Hepatocyte (in vitro differentiated cells): ENCODE measurements around the gene PMS1. TPM values are rescaled to one million over a fixed set of nuclear protein-coding genes. Genes with fewer than 3 reads are reported as not detected.
"Not testable (repeated sequence)": the region's sequence is repeated elsewhere in the genome, so short reads cannot be mapped to it uniquely, and the experiment has no call there.

Experiments
- DNase-seq: peaks from one replicate; pipeline ENCODE4 v3.0.0-alpha.2; 2016; ENCODE audit warnings: low spot score
- H2AFZ ChIP-seq: fragments of 200-600 bp; sonication (generic); 2 replicates; pipeline ENCODE4 v1.6.0; 2016; ENCODE audit warnings: antibody characterized with exemption, mild to moderate bottlenecking
- H3K27ac ChIP-seq: fragments of 200-600 bp; sonication (generic); 2 replicates; pipeline ENCODE4 v1.5.1; 2016; ENCODE audit warnings: mild to moderate bottlenecking
- H3K27me3 ChIP-seq: fragments of 200-600 bp; sonication (generic); 2 replicates; pipeline ENCODE4 v1.6.1; 2016
- H3K36me3 ChIP-seq: fragments of 200-600 bp; sonication (generic); replicated peaks from 2 replicates; pipeline ENCODE4 v1.5.1; 2016; ENCODE audit warnings: low read depth; ENCODE audit not compliant: insufficient read depth
- H3K4me1 ChIP-seq: fragments of 200-600 bp; sonication (generic); 2 replicates; pipeline ENCODE4 v1.5.1; 2016; ENCODE audit warnings: mild to moderate bottlenecking, moderate library complexity; ENCODE audit not compliant: insufficient read depth
- H3K4me2 ChIP-seq: fragments of 200-600 bp; sonication (generic); 2 replicates; pipeline ENCODE4 v1.6.0; 2016
- H3K4me3 ChIP-seq: fragments of 200-600 bp; sonication (generic); 2 replicates; pipeline ENCODE4 v1.5.1; 2016; ENCODE audit warnings: mild to moderate bottlenecking
- H3K79me2 ChIP-seq: fragments of 200-600 bp; sonication (generic); 2 replicates; pipeline ENCODE4 v1.6.0; 2017; ENCODE audit warnings: mild to moderate bottlenecking
- H3K9me2 ChIP-seq: fragments of 200-600 bp; sonication (generic); replicated peaks from 2 replicates; pipeline ENCODE4 v1.6.0; 2017; ENCODE audit warnings: mild to moderate bottlenecking; ENCODE audit not compliant: insufficient read depth
- H3K9me3 ChIP-seq: fragments of 200-600 bp; sonication (generic); 2 replicates; pipeline ENCODE4 v1.5.1; 2016; ENCODE audit warnings: low read depth, mild to moderate bottlenecking
- H4K20me1 ChIP-seq: fragments of 200-600 bp; sonication (generic); 2 replicates; pipeline ENCODE4 v1.6.0; 2016; ENCODE audit warnings: mild to moderate bottlenecking; ENCODE audit not compliant: insufficient read depth, poor library complexity, severe bottlenecking
- CTCF ChIP-seq: fragments of 200-600 bp; sonication (generic); IDR thresholded peaks from 2 replicates; pipeline ENCODE4 v1.5.1; 2016; ENCODE audit warnings: antibody characterized with exemption, mild to moderate bottlenecking; ENCODE audit not compliant: poor library complexity
- EZH2 ChIP-seq: fragments of 200-600 bp; sonication (generic); IDR thresholded peaks from 2 replicates; pipeline ENCODE4 v1.6.1; 2016; ENCODE audit warnings: antibody characterized with exemption, mild to moderate bottlenecking, borderline replicate concordance
- EZH2phosphoT487 ChIP-seq: fragments of 200-600 bp; sonication (generic); IDR thresholded peaks from one replicate; pipeline ENCODE4 v1.6.1; 2018; ENCODE audit warnings: antibody characterized with exemption, mild to moderate bottlenecking, low read depth, moderate library complexity; ENCODE audit not compliant: unreplicated experiment, severe bottlenecking
- WGBS: methylation state at CpG from one replicate; pipeline ENCODE4 v1.1.6; 2016; ENCODE audit warnings: low lambda C conversion rate; ENCODE audit errors: missing lambda C conversion rate; 5-methylcytosine and 5-hydroxymethylcytosine counted together
- polyA plus RNA-seq: library from polyadenylated mRNA; unstranded; fragments of >200 nt; fragmentation: Nextera tagmentation; extraction: Ambion mirVana; gene quantifications from 2 replicates; pipeline ENCODE4 v1.2.1, GENCODE V29; 2016
- total RNA-seq: library from RNA; depleted of rRNA; stranded (reverse); fragments of >200 nt; gene quantifications from 2 replicates; pipeline ENCODE4 v1.2.3, GENCODE V29; 2014

The PMS1 gene
- total and polyA plus RNA-seq, 2 experiments from 2014 or later, result 13.1 to 14.6 TPM

- Histone ChIP-seq H3K9me2 (no peaks in the 10 kb centered on the region), H3K27me3 (no peaks in the 10 kb centered on the region), H3K27ac (no peak overlapping the region), H3K4me3 (no peak overlapping the region), H4K20me1 (no peaks in the 10 kb centered on the region), H3K4me1 (no peaks in the 10 kb centered on the region), H3K36me3 (no peaks in the 10 kb centered on the region), H3K4me2 (no peak overlapping the region), H2AFZ (no peak overlapping the region), H3K79me2 (no peaks in the 10 kb centered on the region), H3K9me3 (no peaks in the 10 kb centered on the region)
- no peak for TF ChIP-seq CTCF
- TF ChIP-seq EZH2phosphoT487, result no peak
- no peak for TF ChIP-seq EZH2
- no peak for DNase-seq
- 51% methylated on average over 4 of the region's 4 CpGs for WGBS
Measured at GRCh38 chr2:189829102-189829833, 45.0 kb downstream of the PMS1 start.

GRCh38 chr2:189830510-189830909 is 46.3 kb downstream of the PMS1 start:
- WGBS, result 100% methylated on average over 1 of the region's 1 CpG
- Histone ChIP-seq H3K4me3 (no peak overlapping the region), H3K4me2 (no peak overlapping the region), H3K9me3 (no peaks in the 10 kb centered on the region), H3K27ac (no peak overlapping the region), H3K4me1 (no peaks in the 10 kb centered on the region), H4K20me1 (no peaks in the 10 kb centered on the region), H3K9me2 (no peaks in the 10 kb centered on the region), H3K27me3 (no peaks in the 10 kb centered on the region), H3K36me3 (no peaks in the 10 kb centered on the region), H3K79me2 (no peaks in the 10 kb centered on the region), H2AFZ (no peak overlapping the region)
- TF ChIP-seq EZH2phosphoT487 (no peak), CTCF (no peak), EZH2 (no peak)
- DNase-seq, result no peak

- no peaks in the 10 kb centered on the region for H3K27me3 ChIP-seq
- WGBS, result 90% methylated on average over 3 of the region's 3 CpGs
- no peaks in the 10 kb centered on the region for H3K9me3 ChIP-seq
- H3K79me2 ChIP-seq, result no peaks in the 10 kb centered on the region
- H3K9me2 ChIP-seq, result no peaks in the 10 kb centered on the region
- H2AFZ ChIP-seq, result no peak overlapping the region
- H3K4me1 ChIP-seq, result no peaks in the 10 kb centered on the region
- H3K36me3 ChIP-seq, result no peaks in the 10 kb centered on the region
- H4K20me1 ChIP-seq, result no peaks in the 10 kb centered on the region
- no peak for DNase-seq
- no peak overlapping the region for H3K27ac ChIP-seq
- no peak overlapping the region for H3K4me3 ChIP-seq
- H3K4me2 ChIP-seq, result no peak overlapping the region
- TF ChIP-seq CTCF, result no peak
Measured at GRCh38 chr2:189834059-189834458, 49.8 kb downstream of the PMS1 start.

GRCh38 chr2:189834642-189835041 is 50.4 kb downstream of the PMS1 start:
- not testable (repeated sequence) for H3K4me3 ChIP-seq, H3K9me3 ChIP-seq, H3K27ac ChIP-seq, H3K4me1 ChIP-seq, H3K9me2 ChIP-seq, H4K20me1 ChIP-seq, H3K36me3 ChIP-seq, H3K27me3 ChIP-seq, H3K4me2 ChIP-seq, H3K79me2 ChIP-seq, H2AFZ ChIP-seq, DNase-seq
- 83% methylated on average over 1 of the region's 1 CpG for whole genome bisulfite sequencing
